ENCODE results near the gene KLK11.

GRCh38 chr19:51002542-51003311 is 23.7 kb downstream of the KLK11 start:
- TF ChIP-seq, protein P1, sequence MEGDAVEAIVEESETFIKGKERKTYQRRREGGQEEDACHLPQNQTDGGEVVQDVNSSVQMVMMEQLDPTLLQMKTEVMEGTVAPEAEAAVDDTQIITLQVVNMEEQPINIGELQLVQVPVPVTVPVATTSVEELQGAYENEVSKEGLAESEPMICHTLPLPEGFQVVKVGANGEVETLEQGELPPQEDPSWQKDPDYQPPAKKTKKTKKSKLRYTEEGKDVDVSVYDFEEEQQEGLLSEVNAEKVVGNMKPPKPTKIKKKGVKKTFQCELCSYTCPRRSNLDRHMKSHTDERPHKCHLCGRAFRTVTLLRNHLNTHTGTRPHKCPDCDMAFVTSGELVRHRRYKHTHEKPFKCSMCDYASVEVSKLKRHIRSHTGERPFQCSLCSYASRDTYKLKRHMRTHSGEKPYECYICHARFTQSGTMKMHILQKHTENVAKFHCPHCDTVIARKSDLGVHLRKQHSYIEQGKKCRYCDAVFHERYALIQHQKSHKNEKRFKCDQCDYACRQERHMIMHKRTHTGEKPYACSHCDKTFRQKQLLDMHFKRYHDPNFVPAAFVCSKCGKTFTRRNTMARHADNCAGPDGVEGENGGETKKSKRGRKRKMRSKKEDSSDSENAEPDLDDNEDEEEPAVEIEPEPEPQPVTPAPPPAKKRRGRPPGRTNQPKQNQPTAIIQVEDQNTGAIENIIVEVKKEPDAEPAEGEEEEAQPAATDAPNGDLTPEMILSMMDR (IDR thresholded peaks at IDR 0.05), result no peak
- no peak for TF ChIP-seq EZH2phosphoT487 (IDR thresholded peaks at IDR 0.05)
